GM19467 (cell line): Measurements from ENCODE around the gene TUBA8.
"Not testable (repeated sequence)": the region's sequence is repeated elsewhere in the genome, so short reads cannot be mapped to it uniquely, and the experiment has no call there.

Source experiments
- ATAC-seq: cut with Tn5 transposase; IDR thresholded peaks from one replicate; pipeline ENCODE4 v1.9.1; 2021; ENCODE audit warnings: mild to moderate bottlenecking, moderate library complexity; ENCODE audit not compliant: unreplicated experiment

The TUBA8 gene

DNA sequence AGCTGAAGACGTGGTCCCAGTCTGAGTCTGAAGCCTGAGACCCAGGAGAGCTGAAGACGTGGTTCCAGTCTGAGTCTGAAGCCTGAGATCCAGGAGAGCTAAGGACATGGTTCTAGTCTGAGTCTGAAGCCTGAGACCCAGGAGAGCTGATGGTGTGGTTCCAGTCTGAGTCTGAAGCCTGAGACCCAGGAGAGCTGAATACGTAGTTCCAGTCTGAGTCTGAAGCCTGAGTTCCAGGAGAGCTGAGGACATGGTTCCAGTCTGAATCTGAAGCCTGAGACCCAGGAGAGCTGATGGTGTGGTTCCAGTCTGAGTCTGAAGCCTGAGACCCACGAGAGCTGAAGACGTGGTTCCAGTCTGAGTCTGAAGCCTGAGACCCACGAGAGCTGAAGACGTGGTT, 4.6 kb upstream of the TUBA8 start:
- ATAC-seq = not testable (repeated sequence)

DNA sequence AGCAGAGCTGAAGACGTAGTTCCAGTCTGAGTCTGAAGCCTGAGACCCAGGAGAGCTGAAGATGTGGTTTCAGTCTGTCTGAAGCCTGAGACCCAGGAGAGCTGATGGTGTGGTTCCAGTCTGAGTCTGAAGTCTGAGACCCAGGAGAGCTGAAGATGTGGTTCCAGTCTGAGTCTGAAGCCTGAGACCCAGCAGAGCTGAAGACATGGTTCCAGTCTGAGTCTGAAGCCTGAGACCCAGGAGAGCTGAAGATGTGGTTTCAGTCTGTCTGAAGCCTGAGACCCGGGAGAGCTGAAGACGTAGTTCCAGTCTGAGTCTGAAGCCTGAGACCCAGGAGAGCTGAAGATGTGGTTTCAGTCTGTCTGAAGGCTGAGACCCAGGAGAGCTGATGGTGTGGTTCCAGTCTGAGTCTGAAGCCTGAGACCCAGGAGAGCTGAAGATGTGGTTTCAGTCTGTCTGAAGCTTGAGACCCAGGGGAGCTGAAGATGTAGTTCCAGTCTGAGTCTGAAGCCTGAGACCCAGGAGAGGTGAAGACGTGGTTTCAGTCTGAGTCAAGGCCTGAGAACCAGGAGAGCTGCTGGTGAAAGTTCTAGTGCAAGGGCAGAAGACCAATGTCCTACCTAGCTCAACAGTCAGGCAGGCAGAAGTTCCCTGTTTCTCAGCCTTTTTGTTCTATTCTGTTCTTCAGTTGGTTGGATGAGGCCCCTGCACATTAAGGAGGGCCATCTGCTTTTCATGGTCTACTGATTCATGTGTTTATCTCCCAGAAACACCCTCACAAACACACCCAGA, 3.9 kb upstream of the TUBA8 start:
- ATAC-seq = not testable (repeated sequence)

DNA sequence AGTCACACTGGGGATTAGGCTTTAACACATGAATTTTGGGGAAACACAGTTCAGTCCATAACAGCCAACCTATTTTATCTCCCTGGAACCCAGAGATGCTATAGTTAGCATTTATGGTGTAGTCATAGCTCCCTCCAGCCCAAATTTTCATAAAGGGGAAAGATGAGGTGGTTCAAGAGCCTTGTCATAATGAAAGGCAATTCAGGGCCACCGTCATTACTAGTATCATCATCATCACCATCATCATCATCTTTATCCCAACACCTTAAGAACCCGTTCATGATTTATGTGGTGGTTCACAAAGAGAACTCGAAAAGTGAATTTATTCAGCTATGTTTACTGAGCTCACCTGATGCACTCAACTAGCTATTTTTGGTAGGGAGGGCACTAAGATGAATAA, 2.4 kb upstream of the TUBA8 start:
- no peak for ATAC-seq

DNA sequence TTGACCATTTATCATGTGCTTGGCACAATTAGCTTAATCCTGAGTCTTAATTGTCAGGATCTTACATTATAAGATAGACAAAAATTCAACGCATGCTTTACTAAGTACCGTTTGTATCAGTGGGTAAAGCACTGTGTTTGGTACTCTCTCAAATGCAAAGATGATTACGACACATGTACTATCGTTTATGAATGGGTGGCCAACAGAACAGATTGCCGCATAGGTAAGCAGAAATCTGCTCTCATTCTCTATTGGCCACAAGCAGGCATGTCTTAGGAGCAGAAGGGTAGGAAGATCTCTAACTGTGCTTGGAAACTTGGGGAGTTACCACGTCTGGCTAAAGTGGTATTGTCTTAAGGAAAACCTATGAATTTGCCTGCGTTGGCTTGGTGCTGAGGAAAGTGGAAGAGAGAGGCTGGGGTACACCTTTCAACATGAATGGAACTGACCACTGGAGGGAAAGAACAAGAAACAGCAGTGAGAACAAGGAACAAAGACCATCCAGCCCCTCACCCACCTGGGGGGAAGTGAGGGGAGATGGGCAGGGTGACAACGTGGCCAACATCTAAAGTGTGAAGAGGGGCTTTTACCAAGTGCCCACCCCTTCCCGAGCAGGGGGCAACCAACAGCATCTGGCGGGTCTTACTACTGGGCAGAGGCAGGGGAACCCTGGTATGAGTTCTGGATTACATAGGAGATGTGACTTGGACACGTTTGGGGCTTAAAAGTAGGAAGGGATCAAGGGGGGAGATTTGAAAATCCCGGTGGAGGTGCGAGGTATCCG, 1.0 kb upstream of the TUBA8 start:
- no peak for ATAC-seq

DNA sequence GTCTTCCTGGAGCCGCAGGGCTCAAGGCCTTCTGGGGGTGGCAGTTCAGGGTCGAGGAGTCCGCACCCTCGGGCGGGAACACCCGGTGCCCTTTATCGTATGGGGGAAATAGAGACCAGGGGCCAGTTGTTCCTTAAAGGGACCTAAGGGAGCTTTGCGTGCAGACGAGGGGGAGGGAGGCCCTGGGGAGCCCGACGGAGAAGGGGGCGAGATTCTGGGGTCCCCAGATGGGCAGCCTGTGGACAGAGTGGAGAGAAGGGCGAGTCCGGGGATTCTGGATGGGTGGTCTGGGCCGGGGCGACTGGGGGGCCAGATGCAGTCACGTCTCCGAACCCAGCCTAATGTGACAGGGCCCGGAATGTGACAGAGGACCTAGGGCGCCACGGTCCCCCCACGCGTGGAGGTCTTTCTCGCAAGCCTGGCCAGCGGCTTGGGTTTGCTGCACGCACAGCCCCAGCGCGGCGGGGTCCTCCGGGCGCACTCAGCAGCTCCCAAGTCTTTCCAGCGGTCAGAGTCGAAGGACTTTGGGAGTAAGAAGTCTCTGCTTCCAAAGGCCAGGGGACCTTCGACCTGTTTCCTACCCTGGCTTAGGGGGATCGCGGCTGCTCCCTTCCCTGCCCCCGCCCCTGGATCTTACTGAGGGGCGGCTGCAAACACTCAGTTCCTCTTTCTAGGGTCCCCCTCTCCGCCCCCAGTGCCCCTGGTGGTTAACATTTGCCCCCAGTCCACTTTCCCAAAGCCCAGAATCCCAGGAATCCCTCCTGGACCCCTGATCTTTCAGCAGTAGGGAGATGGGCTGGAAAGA, 547 bp downstream of the TUBA8 start:
- no peak for ATAC-seq

DNA sequence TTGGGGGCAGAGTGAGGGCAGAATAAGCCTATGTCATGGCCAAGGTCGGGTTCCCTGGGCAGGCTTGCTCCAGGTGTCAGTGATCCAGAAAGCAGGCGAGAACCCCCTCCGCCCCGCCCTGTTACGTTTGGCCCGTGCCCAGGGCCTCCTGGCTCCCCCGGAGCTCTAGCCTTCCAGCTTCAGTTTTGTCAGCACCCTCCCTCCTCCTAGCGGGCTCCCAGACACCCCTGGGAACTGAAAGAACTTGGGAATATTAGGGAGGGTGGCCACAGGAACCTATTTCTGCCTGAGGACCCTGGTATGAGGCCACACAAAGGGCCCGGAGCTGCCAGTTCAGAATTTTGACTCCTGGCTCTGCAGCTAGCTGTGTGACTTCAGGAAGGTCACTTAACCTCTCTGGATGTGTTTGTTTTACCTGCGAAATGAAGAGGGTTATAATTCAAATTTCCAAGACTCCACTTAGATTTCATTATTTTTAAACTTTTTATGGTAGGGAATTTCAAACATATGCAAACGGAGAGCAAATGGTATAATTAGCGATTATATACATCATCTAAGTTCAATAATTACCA, 1.2 kb downstream of the TUBA8 start:
- no peak for ATAC-seq

DNA sequence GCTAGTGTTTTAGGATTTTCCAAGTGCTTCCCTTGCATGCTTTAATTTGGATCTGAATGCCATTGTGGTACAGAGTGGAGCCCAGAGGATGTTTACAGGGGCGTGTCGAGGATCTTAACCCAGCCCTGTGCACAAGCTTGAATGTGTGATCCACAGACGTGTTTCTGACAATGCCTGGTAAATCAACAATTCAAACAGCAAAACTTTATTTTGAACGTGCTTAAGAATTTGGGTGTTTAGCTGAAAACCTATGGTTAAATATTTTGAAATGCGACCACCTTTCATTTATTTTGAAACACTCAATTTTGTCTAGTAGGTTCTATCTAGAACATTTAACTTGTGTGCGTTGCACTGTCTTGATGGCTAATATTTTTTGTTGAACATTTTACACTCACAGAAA, 1.8 kb downstream of the TUBA8 start:
- ATAC-seq = no peak

DNA sequence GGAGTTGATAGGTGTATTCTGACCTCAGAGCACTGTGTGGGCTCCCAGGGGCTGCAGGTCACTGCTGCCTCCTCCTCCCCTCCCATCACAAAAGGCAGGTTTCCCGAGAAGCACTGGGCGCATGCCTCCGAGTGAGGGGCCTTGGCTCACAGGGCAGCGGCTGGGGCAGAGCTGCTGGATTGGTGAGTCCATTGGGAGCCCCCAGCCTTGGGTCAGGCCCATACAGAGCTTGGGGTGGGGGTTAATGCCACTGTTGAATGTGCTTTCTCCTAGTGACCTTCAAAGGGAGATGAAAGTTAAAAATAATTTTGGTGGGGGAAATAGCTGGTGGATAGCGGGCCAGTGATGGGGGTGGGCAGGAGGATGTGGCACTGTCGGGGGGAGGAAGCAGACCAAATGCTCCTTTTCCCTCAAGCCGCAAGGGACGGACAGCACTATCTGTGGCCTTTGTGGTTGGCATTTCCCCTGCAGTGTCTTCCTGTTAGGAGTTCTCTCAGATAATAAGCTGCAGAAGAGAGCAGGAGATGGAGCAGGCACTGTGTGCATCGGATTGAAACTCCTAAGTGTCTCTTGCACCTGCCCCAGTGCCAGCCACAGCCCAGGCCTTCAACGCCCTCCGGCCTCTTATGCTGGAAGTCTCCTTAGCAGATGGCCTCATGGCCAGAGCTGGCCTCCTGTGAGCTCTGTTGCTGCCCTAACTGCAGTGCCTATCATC, 3.2 kb downstream of the TUBA8 start:
- ATAC-seq = no peak

DNA sequence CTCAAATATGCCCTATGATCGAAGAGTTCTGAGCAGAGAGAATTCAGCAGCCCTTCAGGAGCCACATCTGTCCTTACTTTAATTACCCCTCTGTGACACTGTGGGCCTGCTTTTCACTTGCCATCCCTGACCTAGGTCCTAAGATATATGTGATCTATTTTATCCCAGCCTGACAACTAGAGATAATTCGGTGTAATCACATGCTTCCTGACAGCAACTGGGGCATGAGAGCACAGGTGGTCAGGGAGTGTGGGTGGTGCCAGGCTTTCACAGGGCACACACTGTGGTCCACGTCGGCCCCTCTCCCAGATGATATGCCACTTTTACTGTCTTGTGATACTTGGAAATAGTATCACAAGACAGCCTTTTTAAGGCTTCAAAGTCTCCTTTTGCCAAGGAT, 3.9 kb downstream of the TUBA8 start:
- ATAC-seq = no peak

DNA sequence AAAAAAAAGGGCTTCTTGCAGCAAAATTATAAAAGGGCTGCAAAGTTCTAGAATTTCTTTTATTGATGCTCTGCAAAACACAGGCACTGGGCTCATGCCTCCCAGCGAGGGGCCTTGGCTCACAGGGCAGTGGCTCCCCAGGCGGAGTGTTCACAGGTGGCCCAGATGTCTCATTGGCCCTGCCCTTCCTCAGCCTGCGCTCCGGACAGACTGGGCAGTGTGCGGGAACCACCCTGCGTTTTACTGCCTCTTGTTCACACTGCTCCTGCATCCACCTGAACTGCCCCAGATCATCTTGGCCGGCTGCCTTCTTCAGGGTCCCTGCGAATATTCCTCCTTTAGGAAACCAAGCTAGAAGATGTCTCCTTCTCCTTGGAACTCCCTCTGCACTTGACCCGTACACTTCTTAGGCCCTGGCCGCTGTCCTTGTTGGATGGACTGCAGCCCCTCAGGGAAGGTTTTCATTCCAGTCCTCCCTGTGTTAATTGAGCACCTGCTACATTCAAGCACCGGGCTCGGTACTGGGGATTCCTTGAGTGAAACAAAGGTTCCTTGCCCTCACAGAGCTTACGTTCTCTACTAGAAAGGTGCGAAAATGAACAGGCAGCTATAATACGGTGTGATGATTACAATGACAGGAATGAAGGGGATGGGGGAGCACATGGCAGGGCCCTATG, 4.5 kb downstream of the TUBA8 start:
- ATAC-seq = no peak

DNA sequence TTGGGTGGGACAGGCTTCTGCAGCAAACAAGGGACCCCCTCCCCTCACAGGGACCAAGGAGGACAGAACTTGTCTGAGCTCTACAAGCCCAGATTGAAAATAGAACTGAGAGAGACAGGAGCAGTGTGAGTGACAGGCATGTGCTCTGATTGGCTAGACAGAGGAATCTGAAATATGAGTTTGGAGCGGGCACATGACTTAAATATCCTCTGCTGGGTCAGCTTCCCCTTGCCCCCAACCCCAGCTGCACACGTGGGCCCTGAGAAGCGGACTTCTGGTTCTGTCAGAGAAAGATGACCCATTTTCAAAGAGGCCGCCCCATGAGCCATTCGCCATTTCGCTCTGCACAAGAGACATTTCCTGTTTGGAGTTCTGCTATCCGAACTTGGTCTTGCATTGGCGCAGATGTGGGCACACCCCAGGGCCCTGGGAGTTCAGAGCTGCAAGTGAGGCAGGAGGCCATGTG, 5.3 kb downstream of the TUBA8 start:
- ATAC-seq = no peak

DNA sequence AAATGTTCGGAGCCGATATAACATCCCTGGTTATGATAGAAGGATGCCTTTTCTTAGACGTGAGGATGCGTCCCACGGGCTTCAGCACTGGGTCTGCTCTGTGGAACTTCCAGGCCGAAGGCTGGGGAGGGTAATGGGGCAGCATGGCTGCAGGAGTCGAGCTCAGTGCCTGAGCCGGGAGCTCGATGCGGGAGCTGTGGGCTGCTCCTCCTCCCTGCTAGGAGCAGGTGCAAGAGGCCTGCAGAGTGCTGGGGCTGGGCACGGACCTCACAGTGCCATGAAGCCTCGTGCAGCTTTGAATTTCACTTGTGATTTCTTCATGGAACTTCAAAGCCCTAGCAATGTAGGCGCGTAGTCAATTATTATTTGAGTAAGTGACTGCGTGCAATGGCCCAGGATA, 6.0 kb downstream of the TUBA8 start:
- no peak for ATAC-seq

DNA sequence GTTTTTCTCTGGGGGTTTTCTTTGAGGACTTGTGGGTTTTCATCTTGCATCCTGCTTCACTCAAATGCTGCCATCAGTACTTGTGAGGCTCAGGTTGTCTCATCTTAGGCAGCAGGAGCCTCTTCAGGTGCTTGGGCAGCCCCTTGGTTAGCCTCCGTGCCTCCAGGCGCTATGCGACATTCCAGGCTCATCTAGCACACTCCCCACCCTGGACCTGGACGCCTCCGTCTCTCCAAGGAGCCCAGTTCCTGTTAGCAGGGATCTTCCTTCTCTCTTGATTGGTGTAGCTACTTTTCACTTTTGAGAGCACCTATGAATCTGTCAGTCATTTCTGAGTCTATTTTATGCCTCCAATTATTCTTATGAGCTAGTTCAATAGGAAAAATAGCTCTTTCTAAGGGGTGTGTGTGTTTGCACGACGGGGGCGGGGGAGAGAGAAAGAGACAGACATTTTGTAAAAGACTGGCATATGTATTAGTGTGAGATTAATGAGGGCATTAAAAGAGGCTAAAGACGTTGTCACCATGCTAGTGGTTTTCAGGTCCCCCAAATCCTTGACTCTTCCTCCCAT, 7.8 kb downstream of the TUBA8 start:
- no peak for ATAC-seq

DNA sequence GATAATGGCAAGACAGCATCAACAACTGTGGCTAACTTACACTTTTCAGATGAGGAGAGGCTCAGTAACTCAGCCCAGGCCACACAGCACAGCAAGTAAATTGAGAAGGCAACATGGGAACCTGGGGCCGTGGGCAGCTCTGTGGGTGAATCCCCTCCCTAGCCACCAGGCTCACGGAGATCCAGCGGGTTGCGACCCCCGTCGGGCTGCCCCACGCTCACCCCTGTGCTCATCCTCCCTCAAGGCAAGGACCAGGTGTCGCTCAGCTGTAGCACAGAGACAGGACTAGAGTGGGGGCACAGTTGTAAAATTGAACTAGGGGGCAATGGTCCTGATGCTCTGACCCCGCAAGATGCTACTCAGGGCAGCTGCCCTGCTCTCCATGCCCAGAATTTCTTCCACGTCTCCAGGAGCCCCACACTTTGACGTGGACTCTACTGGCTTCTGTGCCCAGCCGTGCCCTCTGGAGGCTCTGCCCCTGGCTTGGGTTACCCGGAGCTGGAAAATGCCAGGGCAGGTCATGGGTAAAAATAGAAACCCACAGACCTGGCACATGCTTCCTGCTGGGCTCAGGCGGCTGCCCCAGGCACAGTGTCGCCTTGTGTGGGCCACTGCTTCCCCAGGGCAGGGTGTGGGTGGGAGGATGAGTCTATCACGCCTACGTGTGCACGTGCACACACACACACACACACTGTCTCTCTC, 9.0 kb downstream of the TUBA8 start:
- ATAC-seq = no peak

DNA sequence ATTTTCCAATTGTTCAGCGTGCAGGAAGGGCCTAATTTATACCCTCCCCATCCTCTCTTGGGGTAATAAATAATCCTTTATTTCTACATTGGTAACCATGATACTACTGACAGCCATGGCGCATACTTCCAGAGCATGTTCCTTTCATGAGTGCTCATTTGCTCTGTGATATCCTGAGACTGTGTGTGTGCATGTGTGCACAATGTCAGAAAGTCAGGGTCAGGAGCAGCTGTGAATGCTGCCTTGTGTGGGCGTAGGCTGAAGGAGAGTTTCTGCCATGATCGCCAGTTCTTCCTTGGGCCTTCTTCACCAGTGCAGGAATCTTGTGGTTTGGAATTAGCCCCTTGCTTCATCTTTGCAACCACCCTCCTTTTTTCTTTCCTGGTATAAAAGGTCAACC, 10.2 kb downstream of the TUBA8 start:
- no peak for ATAC-seq

DNA sequence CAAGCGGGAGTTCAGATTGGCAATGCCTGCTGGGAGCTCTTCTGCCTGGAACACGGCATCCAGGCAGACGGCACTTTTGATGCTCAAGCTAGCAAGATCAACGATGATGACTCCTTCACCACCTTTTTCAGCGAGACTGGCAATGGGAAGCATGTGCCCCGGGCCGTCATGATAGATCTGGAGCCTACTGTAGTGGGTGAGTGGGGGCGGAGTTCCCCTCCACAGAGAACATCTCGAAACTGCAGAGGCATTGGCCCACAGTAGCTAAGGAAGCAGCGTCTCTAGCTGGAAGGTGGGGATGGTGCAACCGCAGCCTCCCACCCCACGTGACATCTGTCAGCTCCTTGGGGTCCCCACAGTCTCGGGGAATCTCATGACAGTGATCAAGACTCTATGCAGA, 10.9 kb downstream of the TUBA8 start:
- no peak for ATAC-seq

DNA sequence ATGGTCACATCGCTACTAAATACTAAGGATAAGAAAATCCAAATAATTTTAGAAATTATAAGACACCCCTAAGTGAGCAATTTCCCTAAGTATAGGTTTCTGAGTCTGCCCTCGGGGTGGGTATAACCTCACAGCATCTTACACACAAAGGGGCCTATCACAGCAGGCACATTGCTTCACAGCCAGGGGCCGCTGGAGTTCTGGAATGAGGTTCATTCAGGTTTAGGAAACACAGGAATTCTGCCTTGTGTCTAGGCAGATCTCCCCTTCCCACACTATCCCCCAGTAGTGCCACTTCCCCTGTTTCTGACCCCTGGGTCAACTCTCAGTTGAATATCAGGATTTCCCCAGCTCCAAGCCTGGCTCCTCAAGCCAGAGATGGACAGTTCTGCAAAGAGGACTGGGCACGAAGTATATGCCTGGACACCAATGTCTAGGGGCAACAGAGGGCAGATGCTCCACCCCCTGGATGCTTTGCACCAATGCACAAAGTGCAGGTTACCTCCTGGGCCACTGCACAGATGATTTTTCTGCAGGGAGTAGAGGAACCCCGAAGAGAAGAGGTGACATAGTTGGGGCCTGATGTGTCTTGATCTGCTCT, 11.4 kb downstream of the TUBA8 start:
- ATAC-seq = no peak

DNA sequence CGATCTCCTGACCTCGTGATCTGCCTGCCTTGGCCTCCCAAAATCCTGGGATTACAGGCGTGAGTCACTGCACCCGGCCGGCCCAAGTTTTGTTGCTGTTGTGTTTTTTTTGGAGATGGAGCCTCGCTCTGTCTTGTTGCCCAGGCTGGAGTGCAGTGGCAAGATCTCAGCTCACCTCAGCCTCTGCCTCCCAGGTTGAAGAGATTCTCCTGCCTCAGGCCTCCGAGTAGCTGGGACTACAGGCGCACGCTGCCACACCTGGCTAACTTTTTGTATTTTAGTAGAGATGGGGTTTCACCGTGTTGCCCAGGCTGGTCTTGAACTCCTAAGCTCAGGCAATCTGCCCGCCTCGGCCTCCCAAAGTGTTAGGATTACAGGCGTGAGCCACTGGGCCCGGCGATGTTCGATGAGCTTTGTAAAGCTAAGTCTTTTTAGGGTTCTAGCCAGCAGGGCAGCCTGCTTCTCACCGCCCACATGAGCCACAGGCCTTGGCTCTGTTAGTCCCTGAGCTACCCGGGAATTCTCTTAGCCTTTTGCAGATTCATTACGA, 12.9 kb downstream of the TUBA8 start:
- ATAC-seq = not testable (repeated sequence)
